Stimulated activated CD8-positive, alpha-beta memory T cell treated with anti-CD3 and anti-CD28 coated beads, Interleukin-7, amount 100 ng/mL, for 48 hours (primary cell): ENCODE data around the gene RHD.
"Not testable (repeated sequence)": the region's sequence is repeated elsewhere in the genome, so short reads cannot be mapped to it uniquely, and the experiment has no call there.

Experiments used
- DNase-seq, 2 donors: peaks; one replicate each; pipeline ENCODE4 v3.0.0-alpha.2; 2020; ENCODE audit warnings: low read depth in 1 of 2; ENCODE audit errors: extremely low read depth in 1 of 2

The RHD gene

GRCh38 chr1:25256578-25256965 is 15.7 kb upstream of the RHD start:
- DNase-seq, result no peak

DNA sequence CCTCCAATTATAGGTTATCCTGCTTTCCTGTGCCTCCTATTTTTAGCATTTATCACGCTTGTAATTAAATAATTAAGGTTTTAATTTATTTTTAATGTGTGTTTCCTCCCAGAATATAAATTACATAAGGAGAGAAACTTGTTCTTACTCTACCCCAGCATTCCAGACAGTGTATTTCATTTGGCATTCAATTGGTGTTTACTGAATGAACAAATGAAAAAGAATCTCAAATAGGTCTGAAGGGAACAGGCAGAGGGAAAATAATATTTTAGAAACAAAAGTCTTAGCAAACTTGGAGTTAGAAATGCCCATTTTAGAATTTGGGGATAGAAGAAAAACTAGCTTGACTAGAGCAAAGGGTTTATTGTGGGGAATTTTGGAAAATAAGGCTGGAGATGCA is 15.1 kb upstream of the RHD start:
- no peak for DNase-seq

DNA sequence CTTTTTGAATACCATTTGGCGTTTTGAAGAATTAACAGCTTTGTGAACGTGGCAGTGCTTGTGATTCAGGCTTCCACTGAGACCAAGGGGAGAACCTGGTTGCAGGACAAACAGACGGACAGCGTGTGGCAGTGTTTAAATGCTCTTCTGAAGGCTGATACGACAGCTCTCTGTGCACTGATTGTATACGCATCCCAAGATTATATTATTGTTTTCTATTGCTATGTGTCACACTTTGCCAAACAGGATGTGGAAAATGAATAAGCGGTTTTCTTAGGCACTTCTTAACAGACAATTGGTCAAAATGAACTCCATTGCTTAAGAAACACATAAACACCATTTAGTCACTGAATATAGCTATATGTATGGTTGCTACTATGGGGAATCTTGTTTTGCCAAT is 12.5 kb upstream of the RHD start:
- DNase-seq, result not testable (repeated sequence)

- DNase-seq, result not testable (repeated sequence)
Measured at GRCh38 chr1:25260336-25260735, 12.0 kb upstream of the RHD start.

DNA sequence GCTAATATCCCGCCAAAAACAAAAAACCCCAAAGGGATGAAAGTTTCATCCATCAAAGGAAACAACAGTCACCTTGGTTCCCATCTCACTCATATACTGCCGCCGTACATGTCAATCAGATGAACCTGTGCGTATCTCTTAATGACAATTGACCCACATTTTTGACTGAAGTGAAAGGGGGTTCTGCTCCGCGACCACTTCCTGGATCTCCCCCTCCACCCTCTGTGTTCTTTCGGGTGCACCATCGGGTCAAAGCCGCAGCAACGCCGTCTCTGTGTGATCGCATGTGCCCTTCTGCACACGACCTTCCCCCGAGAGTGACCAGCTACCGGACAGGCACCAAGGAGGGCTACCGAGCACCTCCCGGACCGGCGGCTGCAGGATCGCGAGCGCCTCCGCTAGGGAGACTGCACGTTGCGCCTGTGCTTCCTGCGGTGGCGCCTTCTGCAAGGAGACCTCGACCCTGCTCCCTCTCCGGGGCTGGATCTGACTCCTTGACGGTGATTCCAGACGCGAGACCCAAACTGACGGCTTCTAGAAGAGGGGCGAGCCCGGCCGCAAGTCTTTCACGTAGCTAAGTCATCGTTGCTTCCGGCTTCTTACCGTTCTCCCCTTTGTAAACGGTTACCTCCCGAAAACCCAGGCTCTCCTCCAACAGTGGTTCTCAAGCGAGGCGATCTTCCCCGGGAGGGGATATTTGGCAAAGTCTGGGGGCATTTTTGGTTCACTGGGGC is 5.6 kb upstream of the RHD start:
- not testable (repeated sequence) for DNase-seq

DNA sequence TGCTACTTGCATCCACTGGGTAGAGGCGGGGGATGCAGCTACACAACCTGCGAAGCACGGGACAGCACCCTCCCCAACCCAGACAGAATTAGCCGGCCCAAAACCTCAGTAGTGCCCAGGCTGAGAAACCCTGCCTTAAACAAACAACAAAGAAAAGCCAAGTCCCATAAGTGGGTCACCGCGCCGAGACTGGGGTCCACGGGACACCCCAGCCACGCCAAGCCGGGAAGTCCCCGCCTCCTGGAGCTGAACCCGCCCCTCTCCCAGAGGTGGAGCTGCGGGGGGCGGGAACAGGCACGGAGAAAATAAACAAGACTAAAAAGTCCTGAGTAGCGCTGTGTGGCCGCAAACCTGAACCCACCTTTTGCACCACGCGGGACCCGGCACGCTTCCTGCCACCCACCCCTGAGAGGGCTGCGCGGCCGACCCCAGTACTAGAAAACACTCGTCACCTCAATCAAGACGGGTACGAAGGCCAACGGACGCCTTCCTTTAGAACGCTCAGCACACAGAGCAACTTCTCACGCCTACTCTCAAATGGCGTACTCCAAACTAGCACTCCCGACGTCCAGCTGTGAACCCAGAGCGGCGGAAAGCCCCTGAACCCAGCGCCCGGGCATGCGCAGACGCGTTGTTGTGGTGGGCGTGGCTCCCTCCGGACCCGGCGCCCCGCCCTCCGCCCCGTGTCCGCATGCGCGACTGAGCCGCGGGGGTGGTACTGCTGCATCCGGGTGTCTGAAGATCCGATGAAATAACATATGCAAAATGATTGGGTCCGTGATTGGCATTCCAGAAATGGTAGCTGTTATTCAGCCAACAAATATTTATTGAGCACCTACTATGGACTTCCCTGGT is 4.8 kb upstream of the RHD start:
- DNase-seq, result peak; percentile 74 to 80

DNA sequence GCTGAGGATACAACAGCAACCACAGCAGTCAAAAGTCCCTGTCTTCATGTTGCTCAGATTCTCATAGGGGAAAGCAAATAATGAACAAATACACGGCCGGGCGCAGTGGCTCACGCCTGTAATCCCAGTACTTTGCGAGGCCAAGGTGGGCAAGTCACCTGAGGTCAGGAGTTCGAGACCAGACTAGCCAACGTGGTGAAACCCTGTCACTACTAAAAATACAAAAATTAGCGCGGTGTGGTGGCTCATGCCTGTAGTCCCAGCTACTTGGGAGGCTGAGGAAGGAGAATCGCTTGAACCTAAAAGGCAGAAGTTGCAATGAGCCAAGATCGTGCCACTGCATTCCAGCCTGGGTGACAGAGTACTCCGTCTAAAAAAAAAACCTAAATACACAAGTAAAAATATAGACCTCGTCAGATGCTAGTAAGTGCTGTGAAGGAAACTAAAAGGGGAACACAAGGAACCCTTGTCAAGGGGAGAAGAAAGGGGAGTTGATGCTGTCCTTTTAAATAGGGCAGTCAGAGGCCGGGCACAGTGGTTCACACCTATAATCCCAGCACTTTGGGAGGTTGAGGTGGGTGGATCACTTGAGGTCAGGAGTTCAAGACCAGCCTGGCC is 4.1 kb upstream of the RHD start:
- DNase-seq, result not testable (repeated sequence)

DNA sequence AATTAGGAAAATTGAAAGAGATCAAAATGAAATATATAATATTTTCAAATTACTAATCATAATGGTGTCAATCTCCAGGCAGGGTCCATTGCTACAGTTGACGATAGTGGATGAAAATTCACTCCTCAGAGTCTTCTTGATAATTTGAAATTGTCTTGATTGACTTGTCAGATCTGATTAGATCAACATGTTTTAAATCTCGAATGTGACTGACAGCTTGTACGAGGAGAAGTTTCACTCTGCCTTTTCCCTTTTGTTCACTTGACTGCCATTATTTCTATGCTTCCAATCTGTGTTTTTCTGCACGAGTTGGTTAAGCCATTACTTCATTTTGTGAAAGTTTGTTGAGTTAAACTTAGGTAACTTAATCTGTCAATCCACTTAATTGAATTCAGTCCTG is 3.3 kb downstream of the RHD start:
- not testable (repeated sequence) for DNase-seq

DNA sequence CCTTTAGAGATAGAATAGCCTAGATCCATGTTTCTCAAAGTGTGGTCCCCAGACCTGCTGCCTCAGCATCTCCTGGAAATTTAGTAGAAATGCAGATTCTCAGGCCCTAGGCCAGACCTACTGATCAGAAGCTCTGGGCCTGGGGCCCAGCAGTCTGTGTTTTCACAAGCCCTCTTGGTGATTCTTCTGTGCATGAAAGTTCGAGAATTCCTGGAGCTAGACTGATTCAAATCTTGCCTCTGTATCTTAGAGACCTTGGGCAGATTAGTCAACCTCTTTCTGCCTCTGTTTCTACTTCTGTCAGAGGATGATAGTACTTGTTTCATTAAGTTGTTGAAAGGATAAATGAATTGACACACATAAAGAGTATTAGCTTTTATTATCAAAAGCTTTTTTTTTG is 5.0 kb downstream of the RHD start:
- not testable (repeated sequence) for DNase-seq

DNA sequence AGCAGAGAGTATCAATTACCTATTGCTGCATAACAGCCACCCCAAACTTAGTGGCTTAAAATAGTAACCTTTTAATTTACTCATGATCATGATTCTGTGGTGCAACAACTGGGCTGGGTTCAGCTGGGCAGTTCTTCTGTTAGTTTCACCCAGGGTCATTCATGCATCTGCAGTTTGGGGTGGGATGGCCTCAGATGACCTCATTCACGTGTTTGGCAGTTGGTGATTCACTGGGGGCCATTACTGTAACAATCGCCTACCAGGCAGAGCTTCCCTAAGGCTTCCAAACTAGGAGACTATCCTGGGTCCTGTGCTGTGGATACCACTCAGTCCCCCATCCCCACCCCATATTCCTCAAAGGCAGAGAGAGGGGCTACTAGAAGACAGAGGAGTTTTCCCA is 6.0 kb downstream of the RHD start:
- not testable (repeated sequence) for DNase-seq

- DNase-seq, result not testable (repeated sequence)
Measured at GRCh38 chr1:25278790-25279189, 6.5 kb downstream of the RHD start.

DNA sequence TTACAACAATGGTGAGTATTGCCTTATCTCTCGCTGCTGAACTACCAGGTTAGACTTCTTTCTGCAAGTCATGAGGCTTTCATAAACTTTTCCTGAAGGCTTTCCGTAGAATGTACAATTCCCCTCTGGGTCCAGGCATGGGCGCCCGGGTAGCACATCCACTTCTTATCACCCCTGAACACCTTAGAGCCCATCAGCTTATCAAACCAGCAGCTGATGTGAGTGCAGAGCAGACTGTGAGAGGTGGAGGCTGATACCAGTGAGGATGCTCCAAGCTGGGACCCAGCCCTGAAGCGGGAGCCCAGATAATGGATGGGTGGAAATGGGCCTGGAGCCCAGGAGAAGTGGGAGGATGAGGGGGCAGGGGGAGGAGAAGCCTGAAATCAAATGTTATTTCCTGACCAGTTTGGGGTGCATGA is 7.4 kb downstream of the RHD start:
- not testable (repeated sequence) for DNase-seq

- DNase-seq, result not testable (repeated sequence)
Measured at GRCh38 chr1:25285862-25286261, 13.6 kb downstream of the RHD start.

DNA sequence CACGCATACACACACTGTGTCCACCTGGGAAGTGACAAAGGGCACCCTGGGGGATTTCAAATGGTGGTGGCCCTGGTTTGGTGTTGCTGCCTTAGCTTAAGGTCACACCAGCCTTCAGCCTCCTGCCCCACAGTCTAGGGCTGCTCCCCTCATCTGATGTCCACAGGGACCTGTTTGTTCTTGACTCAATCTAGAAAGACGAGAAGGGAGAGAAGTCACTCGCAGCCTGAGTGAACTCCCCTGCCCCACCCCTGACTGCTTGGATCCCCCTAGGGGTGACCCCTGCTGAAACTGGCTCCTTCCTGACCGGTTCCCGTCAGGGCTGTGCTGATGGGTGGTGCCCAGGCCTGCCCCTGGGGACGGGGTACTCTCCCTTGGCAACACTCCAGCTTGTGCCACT is 14.9 kb downstream of the RHD start:
- DNase-seq, result not testable (repeated sequence)

- not testable (repeated sequence) for DNase-seq
Measured at GRCh38 chr1:25288573-25289101, 16.3 kb downstream of the RHD start.

- DNase-seq, result not testable (repeated sequence)
Measured at GRCh38 chr1:25290043-25290442, 17.7 kb downstream of the RHD start.

GRCh38 chr1:25293426-25293825 is 21.1 kb downstream of the RHD start:
- DNase-seq, result not testable (repeated sequence)

- DNase-seq, result not testable (repeated sequence)
Measured at GRCh38 chr1:25294889-25295826, 22.8 kb downstream of the RHD start.

DNA sequence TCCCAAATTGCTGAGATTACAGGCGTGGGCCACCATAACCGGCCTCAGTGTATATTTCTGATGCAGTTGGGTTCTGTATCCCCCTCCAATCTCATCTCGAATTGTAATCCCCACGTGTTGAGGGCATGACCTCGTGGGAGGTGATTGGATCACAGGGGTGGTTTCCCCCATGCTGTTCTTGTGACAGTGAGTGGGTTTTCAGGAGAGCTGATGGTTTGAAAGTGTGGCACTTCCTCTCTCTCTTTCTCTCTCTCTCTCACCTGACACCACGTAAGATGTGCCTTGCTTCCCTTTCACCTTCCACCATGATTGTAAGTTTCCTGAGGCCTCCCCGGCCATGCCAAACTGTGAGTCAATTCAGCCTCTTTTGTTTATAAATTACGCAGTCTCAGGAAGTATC is 24.2 kb downstream of the RHD start:
- DNase-seq, result not testable (repeated sequence)

DNA sequence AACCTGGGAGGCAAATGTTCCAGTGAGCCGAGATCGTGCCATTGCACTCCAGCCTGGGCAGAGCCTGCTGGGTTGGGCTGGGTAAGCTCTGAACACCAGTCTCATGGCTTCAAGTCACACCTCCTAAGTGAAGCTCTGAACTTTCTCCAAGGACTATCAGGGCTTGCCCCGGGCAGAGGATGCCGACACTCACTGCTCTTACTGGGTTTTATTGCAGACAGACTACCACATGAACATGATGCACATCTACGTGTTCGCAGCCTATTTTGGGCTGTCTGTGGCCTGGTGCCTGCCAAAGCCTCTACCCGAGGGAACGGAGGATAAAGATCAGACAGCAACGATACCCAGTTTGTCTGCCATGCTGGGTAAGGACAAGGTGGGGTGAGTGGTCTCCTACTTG is 28.4 kb downstream of the RHD start:
- not testable (repeated sequence) for DNase-seq
